GM12878 (cell line): ENCODE results near the gene UTP3. TPM values are rescaled to one million over a fixed set of nuclear protein-coding genes. Genes with fewer than 3 reads are reported as not detected.
"Not testable (repeated sequence)": the region's sequence is repeated elsewhere in the genome, so short reads cannot be mapped to it uniquely, and the experiment has no call there.

Experiments used
- ATAC-seq: fragments of 200-7000 bp; cut with Tn5 transposase; 3 replicates; pipeline ENCODE4 v1.9.1; 2020; ENCODE audit warnings: mild to moderate bottlenecking, moderate library complexity
- BruUV-seq: library from RNA; stranded (reverse); fragments of 400-500 nt; replicated peaks from 2 replicates; lab custom pipeline; 2021; lab: Mats Ljungman, UMichigan
- CTCF ChIA-PET: fragments of 300-600 bp; sonication (Branson Sonifier 250); formaldehyde crosslinking; extraction: SDS; loops from one replicate; lab custom pipeline; 2021; ENCODE audit warnings: inconsistent platforms; lab: Yijun Ruan, JAX
- POLR2A ChIA-PET: fragments of 350-600 bp; formaldehyde crosslinking; extraction: SDS; loops from one replicate; lab custom pipeline; 2021; ENCODE audit warnings: inconsistent platforms; lab: Charles Lee
- RAD21 ChIA-PET: fragments of 300-600 bp; sonication (Branson Sonifier 250); formaldehyde crosslinking; loops from one replicate; lab custom pipeline; 2023; ENCODE audit warnings: antibody characterized with exemption; ENCODE audit not compliant: unreplicated experiment; lab: Charles Lee
- SMC1A ChIA-PET: fragments of 300-600 bp; sonication (Branson Sonifier 250); formaldehyde crosslinking; loops from one replicate; lab custom pipeline; 2023; ENCODE audit not compliant: unreplicated experiment, uncharacterized antibody; lab: Charles Lee
- DNase-seq: peaks from one replicate; pipeline ENCODE4 v3.0.0-alpha.2; 2011; ENCODE audit warnings: low read depth, low spot score
- FAIRE-seq: peaks from 3 replicates; lab custom pipeline; 2011; peaks lifted over from hg19 to GRCh38; lab: Jason Lieb, UNC
- H2AFZ ChIP-seq: 2 replicates; pipeline ENCODE4 v1.6.0; 2011; ENCODE audit warnings: low read depth, low read length, control low read depth; ENCODE audit not compliant: control insufficient read depth
- H3K27ac ChIP-seq: 2 replicates; pipeline ENCODE4 v1.5.1; 2011; ENCODE audit warnings: control low read depth; ENCODE audit not compliant: control insufficient read depth, insufficient read depth
- H3K27me3 ChIP-seq, 2 experiments: replicated peaks in 1 of 2; 2 replicates each; pipeline versions ENCODE4 v1.6.0 to v1.6.1; 2011; ENCODE audit warnings: low read length in 1 of 2; ENCODE audit not compliant: control insufficient read depth in 2 of 2, insufficient read depth in 2 of 2
- H3K36me3 ChIP-seq, 2 experiments: 2 replicates each; pipeline ENCODE4 v1.5.1; 2011; ENCODE audit warnings: low read length in 1 of 2; ENCODE audit not compliant: control insufficient read depth in 2 of 2, insufficient read depth in 2 of 2
- H3K4me1 ChIP-seq: 2 replicates; pipeline ENCODE4 v1.6.1; 2011; ENCODE audit warnings: mild to moderate bottlenecking, low read length, moderate library complexity, mixed read lengths; ENCODE audit not compliant: control insufficient read depth, insufficient read depth
- H3K4me2 ChIP-seq: 2 replicates; pipeline ENCODE4 v1.6.0; 2011; ENCODE audit warnings: control low read depth; ENCODE audit not compliant: control insufficient read depth, insufficient read depth
- H3K4me3 ChIP-seq: fragments of 200-600 bp; sonication (generic); 2 replicates; pipeline ENCODE4 v1.5.1; 2016
- H3K79me2 ChIP-seq: 2 replicates; pipeline ENCODE4 v1.6.0; 2011; ENCODE audit warnings: low read length; ENCODE audit not compliant: control insufficient read depth, insufficient read depth
- H3K9ac ChIP-seq: 2 replicates; pipeline ENCODE4 v1.8.0; 2011; ENCODE audit warnings: low read length, control low read depth, mixed read lengths; ENCODE audit not compliant: control insufficient read depth, insufficient read depth
- H3K9me3 ChIP-seq: replicated peaks from 3 replicates; pipeline ENCODE4 v1.5.1; 2011; ENCODE audit warnings: mild to moderate bottlenecking, low read length; ENCODE audit not compliant: control insufficient read depth, insufficient read depth
- H4K20me1 ChIP-seq: 2 replicates; pipeline ENCODE4 v1.6.0; 2011; ENCODE audit not compliant: control insufficient read depth, insufficient read depth
- ATF2 ChIP-seq: IDR thresholded peaks from 2 replicates; pipeline ENCODE4 v1.6.1; 2012; ENCODE audit warnings: low read length, inconsistent platforms
- BCL11A ChIP-seq: IDR thresholded peaks from 2 replicates; pipeline ENCODE4 v1.6.1; 2011; ENCODE audit warnings: low read depth, low read length
- CHD4 ChIP-seq: fragments of 200-600 bp; sonication (generic); IDR thresholded peaks from 2 replicates; pipeline ENCODE4 v1.6.1; 2016; ENCODE audit warnings: mild to moderate bottlenecking
- CREM ChIP-seq: IDR thresholded peaks from 2 replicates; pipeline ENCODE4 v1.6.1; 2014; ENCODE audit warnings: antibody characterized with exemption, low read depth
- DPF2 ChIP-seq: fragments of 450-650 bp; IDR thresholded peaks from 2 replicates; pipeline ENCODE4 v1.6.1; 2017; ENCODE audit warnings: mild to moderate bottlenecking
- ETV6 ChIP-seq, 2 experiments: fragments of 450-650 bp in 1 of 2; IDR thresholded peaks in 1 of 2; conservative IDR thresholded peaks in 1 of 2; 2 replicates each; pipeline ENCODE4 v1.6.1; 2014; ENCODE audit warnings: antibody characterized with exemption in 1 of 2, borderline replicate concordance in 1 of 2, low read depth in 1 of 2, mild to moderate bottlenecking in 1 of 2, moderate library complexity in 1 of 2
- FOXM1 ChIP-seq: IDR thresholded peaks from 2 replicates; pipeline ENCODE4 v1.6.1; 2012; ENCODE audit warnings: low read depth, mild to moderate bottlenecking, inconsistent platforms, low read length, moderate library complexity
- IKZF1 ChIP-seq: fragments of 450-650 bp; conservative IDR thresholded peaks from 2 replicates; pipeline ENCODE4 v1.6.1; 2017; ENCODE audit warnings: antibody characterized with exemption, mild to moderate bottlenecking
- IRF4 ChIP-seq: IDR thresholded peaks from 2 replicates; pipeline ENCODE4 v1.6.1; 2011; ENCODE audit warnings: low read depth, low read length
- MTA2 ChIP-seq: fragments of 450-650 bp; IDR thresholded peaks from 2 replicates; pipeline ENCODE4 v1.6.1; 2016; ENCODE audit warnings: low read depth, mild to moderate bottlenecking, moderate library complexity
- NBN ChIP-seq: fragments of 450-650 bp; IDR thresholded peaks from 2 replicates; pipeline ENCODE4 v1.6.1; 2016
- NR2F1 ChIP-seq: fragments of 450-650 bp; conservative IDR thresholded peaks from 2 replicates; pipeline ENCODE4 v1.6.1; 2017; ENCODE audit warnings: mild to moderate bottlenecking
- PML ChIP-seq: IDR thresholded peaks from 2 replicates; pipeline ENCODE4 v1.6.1; 2012; ENCODE audit warnings: low read length, inconsistent platforms
- RUNX3 ChIP-seq: IDR thresholded peaks from 2 replicates; pipeline ENCODE4 v1.6.1; 2012; ENCODE audit warnings: low read length, inconsistent platforms
- SMARCA5 ChIP-seq: fragments of 450-650 bp; IDR thresholded peaks from 2 replicates; pipeline ENCODE4 v1.6.1; 2017; ENCODE audit warnings: mild to moderate bottlenecking
- SRF ChIP-seq, 2 experiments: IDR thresholded peaks; 2 replicates each; pipeline ENCODE4 v1.6.1; 2011; ENCODE audit warnings: low read depth in 2 of 2, low read length in 2 of 2, mild to moderate bottlenecking in 1 of 2, moderate library complexity in 1 of 2
- TCF7 ChIP-seq: IDR thresholded peaks from 2 replicates; pipeline ENCODE4 v1.6.1; 2014; ENCODE audit warnings: antibody characterized with exemption, borderline replicate concordance
- ZBED1 ChIP-seq: IDR thresholded peaks from 2 replicates; pipeline ENCODE4 v1.6.1; 2016; ENCODE audit warnings: borderline replicate concordance
- WGBS: methylation state at CpG from one replicate; pipeline ENCODE4 v1.1.6; 2016; ENCODE audit warnings: low lambda C conversion rate; ENCODE audit not compliant: insufficient replicate concordance, insufficient coverage; ENCODE audit errors: missing lambda C conversion rate; 5-methylcytosine and 5-hydroxymethylcytosine counted together
- in situ Hi-C: fragments of 300-500 bp; cut with MboI; formaldehyde crosslinking; loops from 9 replicates; pipeline ENCODE4 v1.14.3; 2018; ENCODE audit warnings: mixed read lengths
- intact Hi-C: fragments of 100-400 bp; cut with micrococcal nuclease; formaldehyde crosslinking; loops from one replicate; pipeline ENCODE4 v1.14.2; 2022; ENCODE audit not compliant: unreplicated experiment
- polyA plus RNA-seq, 11 experiments: library from polyadenylated mRNA; depleted of rRNA in 4 of 11; unstranded in 6 of 11; stranded (reverse) in 5 of 11; fragments of >200 nt; fragmentation: Nextera tagmentation in 4 of 11; fragmentation: Illumina TruSeq in 1 of 11; extraction: Ambion mirVana in 4 of 11; extraction: Trizol in 1 of 11; gene quantifications; 1 replicate in 1 of 11; 2 replicates in 10 of 11; pipeline versions ENCODE4 v1.2.1 to v1.2.3, GENCODE V29; 2011 to 2016; ENCODE audit warnings: inconsistent platforms in 2 of 11, missing spikeins in 2 of 11, low read depth in 1 of 11
- total RNA-seq, 4 experiments: library from RNA; depleted of rRNA in 3 of 4; stranded (reverse); fragments of >200 nt in 3 of 4; fragmentation: Illumina TruSeq in 1 of 4; extraction: Trizol in 1 of 4; gene quantifications; 2 replicates each; pipeline versions ENCODE4 v1.2.1 to v1.2.3, GENCODE V29; 2013 to 2021
- TF ChIP-seq, protein P1 (sequence below): IDR thresholded peaks from 2 replicates; pipeline ENCODE4 v1.6.1; 2011; ENCODE audit warnings: borderline replicate concordance, low read depth, mild to moderate bottlenecking, moderate library complexity, low read length; ENCODE audit not compliant: insufficient read depth, poor library complexity, severe bottlenecking
- TF ChIP-seq, protein P2 (sequence below): fragments of 450-650 bp; IDR thresholded peaks from 2 replicates; pipeline ENCODE4 v1.6.1; 2017; ENCODE audit warnings: mild to moderate bottlenecking, low read depth, inconsistent platforms; ENCODE audit not compliant: poor library complexity, severe bottlenecking

The UTP3 gene
- total and polyA plus RNA-seq, 10 of the 15 experiments (the other 5 are each of a cell fraction or from before 2014, with no cell fraction given), result 15.8 to 60.7 (median 22.5) TPM

DNA sequence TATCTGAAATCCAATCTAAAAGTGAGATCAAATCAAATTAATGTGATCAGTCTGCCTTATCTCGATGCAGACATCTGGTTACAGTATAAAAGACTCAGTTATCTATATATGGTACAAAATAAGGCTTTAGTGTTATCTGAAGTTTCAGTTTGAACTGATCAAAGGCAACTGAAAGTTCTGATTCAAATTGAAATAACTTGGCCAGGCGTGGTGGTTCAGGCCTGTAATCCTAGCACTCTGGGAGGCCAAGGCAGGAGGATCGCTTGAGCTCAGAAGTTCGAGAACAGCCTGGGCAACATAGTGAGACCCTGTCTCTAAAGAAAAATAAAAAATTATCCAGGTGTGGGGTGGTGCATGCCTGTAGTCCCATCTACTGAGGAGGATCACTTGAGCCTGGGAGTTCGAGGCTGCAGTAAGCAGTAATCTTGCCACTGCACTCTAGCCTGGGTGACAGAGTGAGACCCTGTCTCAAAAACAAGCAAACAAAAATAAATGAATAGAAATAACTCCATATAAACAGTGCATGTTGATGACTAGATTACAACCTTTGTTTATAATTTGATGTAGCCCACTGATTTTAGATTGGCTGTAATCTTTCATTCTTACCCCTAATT lies 26.9 kb upstream of the UTP3 start:
- ChIA-PET CTCF (interaction anchor here (0.7 to 1.6 kb wide), 4 partner anchors 10 to 332 kb away, joined by 3 to 5 read pairs (median 4); partner anchors contain the start of gene DCK), SMC1A (interaction anchor here (0.7 to 13.0 kb wide), 6 partner anchors 10 to 524 kb away, joined by 3 to 170 read pairs (median 6); no protein-coding TSS in a partner anchor), RAD21 (interaction anchor here (0.6 to 2.2 kb wide), 8 partner anchors 9 to 349 kb away, joined by 3 to 7 read pairs (median 4); no protein-coding TSS in a partner anchor), POLR2A (interaction anchor here (1.3 kb wide), 1 partner anchor 42 kb away, joined by 3 read pairs; no protein-coding TSS in a partner anchor)
- intact Hi-C loops, H3K27me3 ChIP-seq, H3K4me1 ChIP-seq, H4K20me1 ChIP-seq, in situ Hi-C loops, H3K27ac ChIP-seq, H3K9ac ChIP-seq, DNase-seq, H3K9me3 ChIP-seq, H2AFZ ChIP-seq, BruUV-seq, H3K36me3 ChIP-seq: not testable (repeated sequence)
- ATAC-seq (peak; percentile 88), FAIRE-seq (peak; percentile 38)
- Histone ChIP-seq H3K79me2 (peaks cover 15% of the 10 kb centered on the region), H3K4me2 (peak overlapping the region; percentile 55; the same call in 1 of the 2 replicates), H3K4me3 (peak overlapping the region; percentile 20; the same call in 1 of the 2 replicates)
- 18% methylated on average over 5 of the region's 5 CpGs for WGBS
- TF ChIP-seq BCL11A (peak; percentile 43; the same call in 1 of the 2 replicates), NR2F1 (peak; percentile 31; the same call in 1 of the 2 replicates), MTA2 (peak; percentile 65), SMARCA5 (peak; percentile 77; the same call in 1 of the 2 replicates), CREM (peak; percentile 71; the same call in 1 of the 2 replicates), CHD4 (0 out of 2 replicates have a peak, but pooled peaks have one; percentile 59), DPF2 (peak; percentile 90), FOXM1 (peak; percentile 79), IKZF1 (peak; percentile 51; the same call in 1 of the 2 replicates), SRF (IDR thresholded peaks at IDR 0.05; ENCODE audit: low read depth in 2 of 2, low read length in 2 of 2) (0 out of 4 replicates have a peak, but pooled peaks of 1 of the 2 experiments have one; percentile 24), IRF4 (peak; percentile 84), ZBED1 (peak; percentile 76; the same call in 1 of the 2 replicates), RUNX3 (peak; percentile 88), TCF7 (peak; percentile 97), NBN (0 out of 2 replicates have a peak, but pooled peaks have one; percentile 21), ETV6 (conservative IDR thresholded peaks at IDR 0.05 in 1 of 2, IDR thresholded peaks at IDR 0.05 in 1 of 2; ENCODE audit: borderline replicate concordance in 1 of 2, low read depth in 1 of 2) (0 out of 4 replicates have a peak, but pooled peaks of 1 of the 2 experiments have one; percentile 36), PML (0 out of 2 replicates have a peak, but pooled peaks have one; percentile 48), ATF2 (peak; percentile 56; the same call in 1 of the 2 replicates)
- TF ChIP-seq, protein P1, sequence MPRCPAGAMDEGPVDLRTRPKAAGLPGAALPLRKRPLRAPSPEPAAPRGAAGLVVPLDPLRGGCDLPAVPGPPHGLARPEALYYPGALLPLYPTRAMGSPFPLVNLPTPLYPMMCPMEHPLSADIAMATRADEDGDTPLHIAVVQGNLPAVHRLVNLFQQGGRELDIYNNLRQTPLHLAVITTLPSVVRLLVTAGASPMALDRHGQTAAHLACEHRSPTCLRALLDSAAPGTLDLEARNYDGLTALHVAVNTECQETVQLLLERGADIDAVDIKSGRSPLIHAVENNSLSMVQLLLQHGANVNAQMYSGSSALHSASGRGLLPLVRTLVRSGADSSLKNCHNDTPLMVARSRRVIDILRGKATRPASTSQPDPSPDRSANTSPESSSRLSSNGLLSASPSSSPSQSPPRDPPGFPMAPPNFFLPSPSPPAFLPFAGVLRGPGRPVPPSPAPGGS, result peak; percentile 46
- TF ChIP-seq, protein P2, sequence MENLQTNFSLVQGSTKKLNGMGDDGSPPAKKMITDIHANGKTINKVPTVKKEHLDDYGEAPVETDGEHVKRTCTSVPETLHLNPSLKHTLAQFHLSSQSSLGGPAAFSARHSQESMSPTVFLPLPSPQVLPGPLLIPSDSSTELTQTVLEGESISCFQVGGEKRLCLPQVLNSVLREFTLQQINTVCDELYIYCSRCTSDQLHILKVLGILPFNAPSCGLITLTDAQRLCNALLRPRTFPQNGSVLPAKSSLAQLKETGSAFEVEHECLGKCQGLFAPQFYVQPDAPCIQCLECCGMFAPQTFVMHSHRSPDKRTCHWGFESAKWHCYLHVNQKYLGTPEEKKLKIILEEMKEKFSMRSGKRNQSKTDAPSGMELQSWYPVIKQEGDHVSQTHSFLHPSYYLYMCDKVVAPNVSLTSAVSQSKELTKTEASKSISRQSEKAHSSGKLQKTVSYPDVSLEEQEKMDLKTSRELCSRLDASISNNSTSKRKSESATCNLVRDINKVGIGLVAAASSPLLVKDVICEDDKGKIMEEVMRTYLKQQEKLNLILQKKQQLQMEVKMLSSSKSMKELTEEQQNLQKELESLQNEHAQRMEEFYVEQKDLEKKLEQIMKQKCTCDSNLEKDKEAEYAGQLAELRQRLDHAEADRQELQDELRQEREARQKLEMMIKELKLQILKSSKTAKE, result peak; percentile 42
